GM23338 (cell line): Measurements from ENCODE around the gene FAM13B. TPM values are rescaled to one million over a fixed set of nuclear protein-coding genes. Genes with fewer than 3 reads are reported as not detected.

ENCODE experiments used
- ATAC-seq: fragments of 200-7000 bp; cut with Tn5 transposase; 3 replicates; pipeline ENCODE4 v1.9.1; 2020
- DNase-seq: peaks from one replicate; pipeline ENCODE4 v3.0.0-alpha.2; 2015; ENCODE audit warnings: low spot score
- H2AFZ ChIP-seq: fragments of 200-600 bp; sonication (generic); 2 replicates; pipeline ENCODE4 v1.8.0; 2016; ENCODE audit warnings: antibody characterized with exemption, mild to moderate bottlenecking, moderate library complexity
- H3F3A ChIP-seq: fragments of 200-600 bp; sonication (generic); replicated peaks from 2 replicates; pipeline ENCODE4 v1.8.0; 2017; ENCODE audit warnings: antibody characterized with exemption, mixed run types, low read depth
- H3K27ac ChIP-seq: fragments of 200-600 bp; sonication (generic); 2 replicates; pipeline ENCODE4 v1.6.1; 2016; ENCODE audit warnings: low read depth
- H3K27me3 ChIP-seq: fragments of 200-600 bp; sonication (generic); 2 replicates; pipeline ENCODE4 v1.8.0; 2016; ENCODE audit warnings: mild to moderate bottlenecking, mixed run types, moderate library complexity; ENCODE audit not compliant: insufficient read depth
- H3K36me3 ChIP-seq: fragments of 200-600 bp; sonication (generic); 2 replicates; pipeline ENCODE4 v1.8.0; 2016; ENCODE audit warnings: mild to moderate bottlenecking; ENCODE audit not compliant: insufficient read depth
- H3K4me1 ChIP-seq: fragments of 200-600 bp; sonication (generic); 2 replicates; pipeline ENCODE4 v1.8.0; 2016; ENCODE audit warnings: mild to moderate bottlenecking, moderate library complexity; ENCODE audit not compliant: insufficient read depth
- H3K4me2 ChIP-seq: fragments of 200-600 bp; sonication (generic); 2 replicates; pipeline ENCODE4 v1.7.1; 2017; ENCODE audit warnings: mixed run types
- H3K4me3 ChIP-seq: fragments of 200-600 bp; sonication (generic); 2 replicates; pipeline ENCODE4 v1.6.1; 2016; ENCODE audit warnings: mixed run types
- H3K79me2 ChIP-seq: fragments of 200-600 bp; sonication (generic); replicated peaks from 2 replicates; pipeline ENCODE4 v1.8.0; 2017; ENCODE audit warnings: mild to moderate bottlenecking; ENCODE audit not compliant: insufficient read depth
- H3K9me2 ChIP-seq: fragments of 200-600 bp; sonication (generic); 2 replicates; pipeline ENCODE4 v1.8.0; 2017; ENCODE audit not compliant: insufficient read depth
- H4K20me1 ChIP-seq: fragments of 200-600 bp; sonication (generic); replicated peaks from 2 replicates; pipeline ENCODE4 v1.8.0; 2017; ENCODE audit warnings: mild to moderate bottlenecking; ENCODE audit not compliant: insufficient read depth
- H3K27ac Mint-ChIP-seq: 2 replicates; pipeline ENCODE4 v1.8.0; 2020; ENCODE audit warnings: inconsistent platforms, mild to moderate bottlenecking, moderate library complexity, mixed read lengths
- H3K27me3 Mint-ChIP-seq: 3 replicates; pipeline ENCODE4 v1.8.0; 2022; ENCODE audit warnings: low read depth, mild to moderate bottlenecking, moderate library complexity, mixed read lengths, inconsistent platforms; ENCODE audit not compliant: insufficient read depth, poor library complexity
- H3K36me3 Mint-ChIP-seq: 3 replicates; pipeline ENCODE4 v1.8.0; 2021; ENCODE audit warnings: low read depth, mild to moderate bottlenecking, inconsistent platforms, moderate library complexity, mixed read lengths
- H3K4me1 Mint-ChIP-seq: 3 replicates; pipeline ENCODE4 v1.8.0; 2020; ENCODE audit warnings: mild to moderate bottlenecking, inconsistent platforms, mixed read lengths
- H3K4me3 Mint-ChIP-seq: 3 replicates; pipeline ENCODE4 v1.8.0; 2021; ENCODE audit warnings: moderate library complexity, mild to moderate bottlenecking, inconsistent platforms, mixed read lengths
- H3K9me3 Mint-ChIP-seq: 3 replicates; pipeline ENCODE4 v1.8.0; 2020; ENCODE audit warnings: moderate library complexity, mild to moderate bottlenecking, inconsistent platforms, mixed read lengths
- EZH2 ChIP-seq: fragments of 200-600 bp; sonication (generic); IDR thresholded peaks from one replicate; pipeline ENCODE4 v1.8.0; 2017; ENCODE audit warnings: antibody characterized with exemption, mild to moderate bottlenecking, low read depth; ENCODE audit not compliant: unreplicated experiment
- EZH2phosphoT487 ChIP-seq: fragments of 200-600 bp; sonication (generic); IDR thresholded peaks from one replicate; pipeline ENCODE4 v1.8.1; 2018; ENCODE audit warnings: antibody characterized with exemption; ENCODE audit not compliant: unreplicated experiment
- JUNB ChIP-seq: IDR thresholded peaks from one replicate; pipeline ENCODE4 v1.6.1; 2016; ENCODE audit warnings: antibody characterized with exemption; ENCODE audit not compliant: unreplicated experiment
- NANOG ChIP-seq: IDR thresholded peaks from 2 replicates; pipeline ENCODE4 v1.6.1; 2016; ENCODE audit warnings: antibody characterized with exemption, borderline replicate concordance
- POLR2AphosphoS5 ChIP-seq: IDR thresholded peaks from 2 replicates; pipeline ENCODE4 v1.6.1; 2016; ENCODE audit warnings: antibody characterized with exemption, low read depth
- STAT1 ChIP-seq: IDR thresholded peaks from one replicate; pipeline ENCODE4 v1.6.1; 2016; ENCODE audit warnings: antibody characterized with exemption; ENCODE audit not compliant: unreplicated experiment
- ZNF114 ChIP-seq: fragments of 250-450 bp; sonication (Bioruptor Pico); IDR thresholded peaks from 2 replicates; pipeline ENCODE4 v1.5.0; 2020; ENCODE audit warnings: mild to moderate bottlenecking, moderate library complexity
- ZNF331 ChIP-seq: fragments of 250-450 bp; sonication (Bioruptor Pico); IDR thresholded peaks from 2 replicates; pipeline ENCODE4 v1.5.0; 2020; ENCODE audit warnings: low read depth, mild to moderate bottlenecking, moderate library complexity
- polyA plus RNA-seq: library from polyadenylated mRNA; unstranded; fragments of >200 nt; fragmentation: Nextera tagmentation; extraction: Ambion mirVana; gene quantifications from 2 replicates; pipeline ENCODE4 v1.2.1, GENCODE V29; 2016
- total RNA-seq: library from RNA; depleted of rRNA; stranded (reverse); fragments of >200 nt; shearing (Covaris generic); gene quantifications from 2 replicates; pipeline ENCODE4 v1.2.3, GENCODE V29; 2014
- TF ChIP-seq, protein P1 (sequence below): IDR thresholded peaks from 2 replicates; pipeline ENCODE4 v1.6.1; 2016; ENCODE audit warnings: antibody characterized with exemption
- TF ChIP-seq, protein P2 (sequence below): IDR thresholded peaks from one replicate; pipeline ENCODE4 v1.6.1; 2018; ENCODE audit warnings: antibody characterized with exemption; ENCODE audit not compliant: unreplicated experiment
- TF ChIP-seq, protein P3 (sequence below): fragments of 250-450 bp; sonication (Bioruptor Pico); IDR thresholded peaks from 2 replicates; pipeline ENCODE4 v1.5.0; 2020; ENCODE audit warnings: mild to moderate bottlenecking, moderate library complexity

FAM13B gene
- total and polyA plus RNA-seq, 2 experiments from 2014 or later: 12.9 to 30.2 TPM

DNA sequence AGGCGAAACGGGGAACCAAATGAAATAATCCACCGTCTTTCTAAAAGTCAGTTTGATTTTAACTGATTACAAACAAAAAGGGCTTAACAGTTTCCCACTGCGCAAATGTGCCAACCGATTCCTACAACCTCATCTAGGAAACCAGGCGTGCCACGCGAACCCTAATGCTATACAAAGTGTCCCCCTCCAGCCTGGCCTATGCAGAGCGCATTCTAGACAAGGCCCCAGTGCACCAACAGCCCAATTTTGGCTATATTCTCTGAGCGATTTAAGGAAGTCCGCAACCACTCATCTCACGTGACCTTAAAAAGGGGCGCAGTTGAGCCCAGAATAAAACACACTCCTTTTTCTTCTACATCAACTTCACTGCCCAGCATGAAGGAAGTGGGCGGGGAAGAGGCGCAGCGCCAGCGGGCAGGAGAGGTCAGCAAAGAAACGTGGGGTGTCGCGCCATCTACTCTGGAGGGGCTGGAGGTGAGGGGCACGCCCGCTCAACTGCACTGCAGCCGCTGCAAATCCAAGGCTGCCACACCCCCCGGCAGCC, 779 bp downstream of the FAM13B start:
- H3K79me2 ChIP-seq: peaks cover 52% of the 10 kb centered on the region
- TF ChIP-seq, protein P1, sequence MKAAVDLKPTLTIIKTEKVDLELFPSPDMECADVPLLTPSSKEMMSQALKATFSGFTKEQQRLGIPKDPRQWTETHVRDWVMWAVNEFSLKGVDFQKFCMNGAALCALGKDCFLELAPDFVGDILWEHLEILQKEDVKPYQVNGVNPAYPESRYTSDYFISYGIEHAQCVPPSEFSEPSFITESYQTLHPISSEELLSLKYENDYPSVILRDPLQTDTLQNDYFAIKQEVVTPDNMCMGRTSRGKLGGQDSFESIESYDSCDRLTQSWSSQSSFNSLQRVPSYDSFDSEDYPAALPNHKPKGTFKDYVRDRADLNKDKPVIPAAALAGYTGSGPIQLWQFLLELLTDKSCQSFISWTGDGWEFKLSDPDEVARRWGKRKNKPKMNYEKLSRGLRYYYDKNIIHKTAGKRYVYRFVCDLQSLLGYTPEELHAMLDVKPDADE: no peak
- TF ChIP-seq NANOG (no peak), EZH2phosphoT487 (no peak), JUNB (no peak)
- peaks cover 3% of the 10 kb centered on the region; the same call in 1 of the 2 replicates for H3K36me3 ChIP-seq
- peaks cover 43% of the 10 kb centered on the region for H4K20me1 ChIP-seq
- peak overlapping the region; percentile 99 for H3K27ac ChIP-seq
- peaks cover 23% of the 10 kb centered on the region for H3K4me1 ChIP-seq
- Mint-ChIP-seq H3K9me3 (no peaks in the 10 kb centered on the region; the same call in 2 of the 3 replicates), H3K4me3 (peak overlapping the region; percentile 95), H3K36me3 (peaks cover 8% of the 10 kb centered on the region; the same call in 2 of the 3 replicates), H3K4me1 (peaks cover 39% of the 10 kb centered on the region), H3K27me3 (peaks cover 15% of the 10 kb centered on the region), H3K27ac (peak overlapping the region; percentile 95)
- peak overlapping the region; percentile 96 for H3K4me2 ChIP-seq
- H3K27me3 ChIP-seq: no peaks in the 10 kb centered on the region
- ATAC-seq (peak; percentile 61), DNase-seq (peak; percentile 83)
- H2AFZ ChIP-seq: peak overlapping the region; percentile 53
- no peaks in the 10 kb centered on the region; the same call in none of the 2 replicates for H3F3A ChIP-seq
- no peaks in the 10 kb centered on the region for H3K9me2 ChIP-seq
- H3K4me3 ChIP-seq: peak overlapping the region; percentile 77

DNA sequence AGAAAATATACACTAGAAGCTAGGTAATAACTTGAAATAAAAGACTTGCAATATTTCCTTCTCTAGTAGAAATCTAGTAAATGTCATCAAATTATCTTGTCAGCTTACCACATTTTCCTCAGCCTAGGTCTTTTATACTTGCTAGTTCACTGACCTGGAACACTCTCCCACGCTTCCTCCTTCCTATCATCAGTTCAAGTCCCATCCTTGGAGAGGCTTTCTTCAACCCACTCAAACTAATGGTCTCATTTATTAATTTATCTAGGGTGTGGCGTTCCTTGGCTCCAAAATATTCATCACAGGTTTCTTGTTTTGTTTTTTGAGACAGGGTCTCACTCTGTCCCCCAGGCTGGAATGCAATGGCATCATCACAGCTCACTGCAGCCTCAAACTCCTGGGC, 2.9 kb downstream of the FAM13B start:
- peaks cover 62% of the 10 kb centered on the region for H4K20me1 ChIP-seq
- H3K27ac Mint-ChIP-seq: no peak overlapping the region
- H3K4me1 ChIP-seq: peaks cover 23% of the 10 kb centered on the region
- H3K79me2 ChIP-seq: peaks cover 74% of the 10 kb centered on the region
- no peak overlapping the region for H2AFZ ChIP-seq
- H3K9me2 ChIP-seq: no peaks in the 10 kb centered on the region
- H3K4me3 ChIP-seq: no peak overlapping the region
- H3K9me3 Mint-ChIP-seq: no peaks in the 10 kb centered on the region; the same call in 2 of the 3 replicates
- H3K4me3 Mint-ChIP-seq: no peak overlapping the region
- peaks cover 8% of the 10 kb centered on the region; the same call in 2 of the 3 replicates for H3K36me3 Mint-ChIP-seq
- no peaks in the 10 kb centered on the region for H3K27me3 ChIP-seq
- no peaks in the 10 kb centered on the region; the same call in none of the 2 replicates for H3F3A ChIP-seq
- peaks cover 41% of the 10 kb centered on the region for H3K4me1 Mint-ChIP-seq
- DNase-seq (no peak), ATAC-seq (no peak)
- no peak overlapping the region for H3K27ac ChIP-seq
- no peak overlapping the region for H3K4me2 ChIP-seq
- peaks cover 15% of the 10 kb centered on the region for H3K27me3 Mint-ChIP-seq
- H3K36me3 ChIP-seq: peaks cover 3% of the 10 kb centered on the region; the same call in 1 of the 2 replicates
- TF ChIP-seq, protein P2, sequence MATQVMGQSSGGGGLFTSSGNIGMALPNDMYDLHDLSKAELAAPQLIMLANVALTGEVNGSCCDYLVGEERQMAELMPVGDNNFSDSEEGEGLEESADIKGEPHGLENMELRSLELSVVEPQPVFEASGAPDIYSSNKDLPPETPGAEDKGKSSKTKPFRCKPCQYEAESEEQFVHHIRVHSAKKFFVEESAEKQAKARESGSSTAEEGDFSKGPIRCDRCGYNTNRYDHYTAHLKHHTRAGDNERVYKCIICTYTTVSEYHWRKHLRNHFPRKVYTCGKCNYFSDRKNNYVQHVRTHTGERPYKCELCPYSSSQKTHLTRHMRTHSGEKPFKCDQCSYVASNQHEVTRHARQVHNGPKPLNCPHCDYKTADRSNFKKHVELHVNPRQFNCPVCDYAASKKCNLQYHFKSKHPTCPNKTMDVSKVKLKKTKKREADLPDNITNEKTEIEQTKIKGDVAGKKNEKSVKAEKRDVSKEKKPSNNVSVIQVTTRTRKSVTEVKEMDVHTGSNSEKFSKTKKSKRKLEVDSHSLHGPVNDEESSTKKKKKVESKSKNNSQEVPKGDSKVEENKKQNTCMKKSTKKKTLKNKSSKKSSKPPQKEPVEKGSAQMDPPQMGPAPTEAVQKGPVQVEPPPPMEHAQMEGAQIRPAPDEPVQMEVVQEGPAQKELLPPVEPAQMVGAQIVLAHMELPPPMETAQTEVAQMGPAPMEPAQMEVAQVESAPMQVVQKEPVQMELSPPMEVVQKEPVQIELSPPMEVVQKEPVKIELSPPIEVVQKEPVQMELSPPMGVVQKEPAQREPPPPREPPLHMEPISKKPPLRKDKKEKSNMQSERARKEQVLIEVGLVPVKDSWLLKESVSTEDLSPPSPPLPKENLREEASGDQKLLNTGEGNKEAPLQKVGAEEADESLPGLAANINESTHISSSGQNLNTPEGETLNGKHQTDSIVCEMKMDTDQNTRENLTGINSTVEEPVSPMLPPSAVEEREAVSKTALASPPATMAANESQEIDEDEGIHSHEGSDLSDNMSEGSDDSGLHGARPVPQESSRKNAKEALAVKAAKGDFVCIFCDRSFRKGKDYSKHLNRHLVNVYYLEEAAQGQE: no peak
- TF ChIP-seq NANOG (no peak), EZH2phosphoT487 (no peak), EZH2 (no peak), ZNF114 (CRISPR knock-in tag) (no peak), STAT1 (no peak), ZNF331 (CRISPR knock-in tag) (no peak), JUNB (no peak), POLR2AphosphoS5 (no peak)
- TF ChIP-seq, protein P3, sequence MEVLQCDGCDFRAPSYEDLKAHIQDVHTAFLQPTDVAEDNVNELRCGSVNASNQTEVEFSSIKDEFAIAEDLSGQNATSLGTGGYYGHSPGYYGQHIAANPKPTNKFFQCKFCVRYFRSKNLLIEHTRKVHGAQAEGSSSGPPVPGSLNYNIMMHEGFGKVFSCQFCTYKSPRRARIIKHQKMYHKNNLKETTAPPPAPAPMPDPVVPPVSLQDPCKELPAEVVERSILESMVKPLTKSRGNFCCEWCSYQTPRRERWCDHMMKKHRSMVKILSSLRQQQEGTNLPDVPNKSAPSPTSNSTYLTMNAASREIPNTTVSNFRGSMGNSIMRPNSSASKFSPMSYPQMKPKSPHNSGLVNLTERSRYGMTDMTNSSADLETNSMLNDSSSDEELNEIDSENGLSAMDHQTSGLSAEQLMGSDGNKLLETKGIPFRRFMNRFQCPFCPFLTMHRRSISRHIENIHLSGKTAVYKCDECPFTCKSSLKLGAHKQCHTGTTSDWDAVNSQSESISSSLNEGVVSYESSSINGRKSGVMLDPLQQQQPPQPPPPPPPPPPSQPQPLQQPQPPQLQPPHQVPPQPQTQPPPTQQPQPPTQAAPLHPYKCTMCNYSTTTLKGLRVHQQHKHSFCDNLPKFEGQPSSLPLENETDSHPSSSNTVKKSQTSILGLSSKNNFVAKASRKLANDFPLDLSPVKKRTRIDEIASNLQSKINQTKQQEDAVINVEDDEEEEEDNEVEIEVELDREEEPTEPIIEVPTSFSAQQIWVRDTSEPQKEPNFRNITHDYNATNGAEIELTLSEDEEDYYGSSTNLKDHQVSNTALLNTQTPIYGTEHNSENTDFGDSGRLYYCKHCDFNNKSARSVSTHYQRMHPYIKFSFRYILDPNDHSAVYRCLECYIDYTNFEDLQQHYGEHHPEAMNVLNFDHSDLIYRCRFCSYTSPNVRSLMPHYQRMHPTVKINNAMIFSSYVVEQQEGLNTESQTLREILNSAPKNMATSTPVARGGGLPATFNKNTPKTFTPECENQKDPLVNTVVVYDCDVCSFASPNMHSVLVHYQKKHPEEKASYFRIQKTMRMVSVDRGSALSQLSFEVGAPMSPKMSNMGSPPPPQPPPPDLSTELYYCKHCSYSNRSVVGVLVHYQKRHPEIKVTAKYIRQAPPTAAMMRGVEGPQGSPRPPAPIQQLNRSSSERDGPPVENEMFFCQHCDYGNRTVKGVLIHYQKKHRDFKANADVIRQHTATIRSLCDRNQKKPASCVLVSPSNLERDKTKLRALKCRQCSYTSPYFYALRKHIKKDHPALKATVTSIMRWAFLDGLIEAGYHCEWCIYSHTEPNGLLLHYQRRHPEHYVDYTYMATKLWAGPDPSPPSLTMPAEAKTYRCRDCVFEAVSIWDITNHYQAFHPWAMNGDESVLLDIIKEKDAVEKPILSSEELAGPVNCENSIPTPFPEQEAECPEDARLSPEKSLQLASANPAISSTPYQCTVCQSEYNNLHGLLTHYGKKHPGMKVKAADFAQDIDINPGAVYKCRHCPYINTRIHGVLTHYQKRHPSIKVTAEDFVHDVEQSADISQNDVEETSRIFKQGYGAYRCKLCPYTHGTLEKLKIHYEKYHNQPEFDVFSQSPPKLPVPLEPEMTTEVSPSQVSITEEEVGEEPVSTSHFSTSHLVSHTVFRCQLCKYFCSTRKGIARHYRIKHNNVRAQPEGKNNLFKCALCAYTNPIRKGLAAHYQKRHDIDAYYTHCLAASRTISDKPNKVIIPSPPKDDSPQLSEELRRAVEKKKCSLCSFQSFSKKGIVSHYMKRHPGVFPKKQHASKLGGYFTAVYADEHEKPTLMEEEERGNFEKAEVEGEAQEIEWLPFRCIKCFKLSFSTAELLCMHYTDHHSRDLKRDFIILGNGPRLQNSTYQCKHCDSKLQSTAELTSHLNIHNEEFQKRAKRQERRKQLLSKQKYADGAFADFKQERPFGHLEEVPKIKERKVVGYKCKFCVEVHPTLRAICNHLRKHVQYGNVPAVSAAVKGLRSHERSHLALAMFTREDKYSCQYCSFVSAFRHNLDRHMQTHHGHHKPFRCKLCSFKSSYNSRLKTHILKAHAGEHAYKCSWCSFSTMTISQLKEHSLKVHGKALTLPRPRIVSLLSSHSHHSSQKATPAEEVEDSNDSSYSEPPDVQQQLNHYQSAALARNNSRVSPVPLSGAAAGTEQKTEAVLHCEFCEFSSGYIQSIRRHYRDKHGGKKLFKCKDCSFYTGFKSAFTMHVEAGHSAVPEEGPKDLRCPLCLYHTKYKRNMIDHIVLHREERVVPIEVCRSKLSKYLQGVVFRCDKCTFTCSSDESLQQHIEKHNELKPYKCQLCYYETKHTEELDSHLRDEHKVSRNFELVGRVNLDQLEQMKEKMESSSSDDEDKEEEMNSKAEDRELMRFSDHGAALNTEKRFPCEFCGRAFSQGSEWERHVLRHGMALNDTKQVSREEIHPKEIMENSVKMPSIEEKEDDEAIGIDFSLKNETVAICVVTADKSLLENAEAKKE (CRISPR knock-in tag): no peak
